Calu3 (cell line): ENCODE measurements around the gene FTSJ3. TPM values are rescaled to one million over a fixed set of nuclear protein-coding genes. Genes with fewer than 3 reads are reported as not detected.
"Not testable (repeated sequence)": the region's sequence is repeated elsewhere in the genome, so short reads cannot be mapped to it uniquely, and the experiment has no call there.

Experiments used
- BruUV-seq: library from RNA; stranded (reverse); fragments of 400-500 nt; replicated peaks from 2 replicates; lab custom pipeline; 2021; lab: Mats Ljungman, UMichigan
- CTCF ChIA-PET: fragments of 300-600 bp; sonication (Branson Sonifier 250); formaldehyde crosslinking; loops from one replicate; lab custom pipeline; 2022; ENCODE audit warnings: antibody characterized with exemption; lab: Charles Lee
- DNase-seq: peaks from one replicate; pipeline ENCODE4 v3.0.0; 2022
- H3K27ac Mint-ChIP-seq: one replicate; pipeline ENCODE4 v1.8.0; 2022; ENCODE audit warnings: mixed read lengths; ENCODE audit not compliant: unreplicated experiment
- H3K27me3 Mint-ChIP-seq: one replicate; pipeline ENCODE4 v1.8.0; 2022; ENCODE audit warnings: mixed read lengths; ENCODE audit not compliant: unreplicated experiment
- H3K36me3 Mint-ChIP-seq: one replicate; pipeline ENCODE4 v1.8.0; 2022; ENCODE audit warnings: mild to moderate bottlenecking, moderate library complexity, mixed read lengths; ENCODE audit not compliant: insufficient read depth, unreplicated experiment
- H3K4me1 Mint-ChIP-seq: one replicate; pipeline ENCODE4 v1.8.0; 2022; ENCODE audit warnings: mild to moderate bottlenecking, low read depth, mixed read lengths; ENCODE audit not compliant: unreplicated experiment
- H3K4me3 Mint-ChIP-seq: one replicate; pipeline ENCODE4 v1.8.0; 2022; ENCODE audit warnings: mild to moderate bottlenecking, low read depth, moderate library complexity, mixed read lengths; ENCODE audit not compliant: unreplicated experiment
- H3K9me3 Mint-ChIP-seq: one replicate; pipeline ENCODE4 v1.8.0; 2022; ENCODE audit warnings: low read depth, mixed read lengths; ENCODE audit not compliant: unreplicated experiment
- CTCF ChIP-seq: fragments of 200-600 bp; IDR thresholded peaks from one replicate; pipeline ENCODE4 v1.8.0; 2022; ENCODE audit warnings: antibody characterized with exemption; ENCODE audit not compliant: unreplicated experiment
- intact Hi-C: fragments of 100-400 bp; cut with micrococcal nuclease; formaldehyde crosslinking; loops from one replicate; pipeline ENCODE4 v1.10.0; 2022; ENCODE audit not compliant: unreplicated experiment
- total RNA-seq: library from RNA; stranded (reverse); gene quantifications from 2 replicates; pipeline ENCODE4 v1.2.3, GENCODE V29; 2022

The FTSJ3 gene
- total RNA-seq, 1 experiment from 2014 or later, result 43.3 TPM

GRCh38 chr17:63845509-63845908, 18.0 kb upstream of the FTSJ3 start:
- H3K36me3 Mint-ChIP-seq, result peaks cover 47% of the 10 kb centered on the region
- intact Hi-C loops, result no loop called here
- H3K4me1 Mint-ChIP-seq, result peaks cover 8% of the 10 kb centered on the region
- CTCF ChIA-PET, result no interaction called here
- TF ChIP-seq CTCF, result no peak
- no peaks in the 10 kb centered on the region for H3K27me3 Mint-ChIP-seq
- no peaks in the 10 kb centered on the region for H3K9me3 Mint-ChIP-seq
- no TSS peak for BruUV-seq
- no peak for DNase-seq
- no peak overlapping the region for H3K27ac Mint-ChIP-seq
- H3K4me3 Mint-ChIP-seq, result no peak overlapping the region

DNA sequence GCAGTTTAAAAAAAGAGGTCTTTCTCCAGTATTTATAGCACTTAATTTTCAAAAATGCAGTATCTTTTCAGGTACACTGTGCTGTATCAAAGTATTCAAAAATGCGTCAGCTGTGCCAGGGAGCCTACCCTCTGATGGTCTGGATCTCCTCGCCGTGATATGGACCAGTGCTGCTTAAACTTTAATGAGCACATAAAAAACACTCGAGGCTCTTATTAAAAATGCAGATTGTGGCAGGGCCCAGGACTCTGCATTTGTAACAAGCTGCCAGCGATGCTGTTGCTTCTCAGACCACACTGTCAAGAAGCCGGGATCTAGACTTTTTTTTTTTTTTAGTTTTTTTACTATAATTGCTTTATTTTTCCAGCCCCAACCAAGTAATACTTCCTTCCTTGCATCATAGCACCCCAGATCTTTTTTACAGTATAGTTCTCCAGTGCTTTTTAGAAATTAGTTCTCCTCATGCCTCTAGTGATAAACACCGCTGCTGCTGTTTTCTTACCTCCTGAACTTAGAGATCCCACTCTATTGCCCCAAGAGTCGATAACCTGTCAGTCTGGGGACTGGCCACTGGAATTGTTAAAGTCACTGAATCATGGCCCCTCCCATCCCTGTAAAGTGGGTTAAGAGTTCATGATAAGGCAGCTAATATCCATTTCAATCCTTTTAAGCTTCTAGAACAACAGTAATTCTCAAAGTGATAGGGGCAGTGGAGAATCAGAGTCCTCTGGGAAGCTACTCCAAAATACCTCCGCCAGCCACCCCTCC, 16.6 kb upstream of the FTSJ3 start:
- no peak for DNase-seq
- H3K9me3 Mint-ChIP-seq, result no peaks in the 10 kb centered on the region
- intact Hi-C loops, result no loop called here
- peaks cover 43% of the 10 kb centered on the region for H3K36me3 Mint-ChIP-seq
- BruUV-seq, result no TSS peak
- no peak overlapping the region for H3K27ac Mint-ChIP-seq
- peak overlapping the region; percentile 84 for H3K4me3 Mint-ChIP-seq
- no peak for TF ChIP-seq CTCF
- peaks cover 11% of the 10 kb centered on the region for H3K4me1 Mint-ChIP-seq
- no peaks in the 10 kb centered on the region for H3K27me3 Mint-ChIP-seq
- CTCF ChIA-PET, result no interaction called here

GRCh38 chr17:63843387-63843888, 16.0 kb upstream of the FTSJ3 start:
- intact Hi-C loops, H3K27ac Mint-ChIP-seq, BruUV-seq, CTCF ChIA-PET, DNase-seq, H3K27me3 Mint-ChIP-seq, H3K9me3 Mint-ChIP-seq: not testable (repeated sequence)
- Mint-ChIP-seq H3K4me3 (peak overlapping the region; percentile 84), H3K36me3 (peaks cover 38% of the 10 kb centered on the region), H3K4me1 (peaks cover 11% of the 10 kb centered on the region)

GRCh38 chr17:63842540-63843386, 15.3 kb upstream of the FTSJ3 start, which contains the start of gene SMARCD2:
Gene SMARCD2 (minus strand): TSS chr17:63842685. CDS start chr17:63842674, 11 bp downstream.
- peaks cover 11% of the 10 kb centered on the region for H3K4me1 Mint-ChIP-seq
- peaks cover 33% of the 10 kb centered on the region for H3K36me3 Mint-ChIP-seq
- no peak for TF ChIP-seq CTCF
- no peaks in the 10 kb centered on the region for H3K9me3 Mint-ChIP-seq
- peak within 1 kb of the TSS; percentile 77 for H3K27ac Mint-ChIP-seq
- CTCF ChIA-PET, result no interaction called here
- H3K4me3 Mint-ChIP-seq, result peak within 1 kb of the TSS; percentile 84
- intact Hi-C loops, result no loop called here
- H3K27me3 Mint-ChIP-seq, result no peaks in the 10 kb centered on the region
- BruUV-seq, result no TSS peak
- DNase-seq, result peak; percentile 94
